CD4-positive, alpha-beta T cell treated with Interleukin-15 for 1 hour (primary cell): ENCODE measurements around the gene FBXO42.

ENCODE experiments used
- DNase-seq: peaks from one replicate; pipeline ENCODE4 v3.0.0-alpha.2; 2020

Gene FBXO42

DNA sequence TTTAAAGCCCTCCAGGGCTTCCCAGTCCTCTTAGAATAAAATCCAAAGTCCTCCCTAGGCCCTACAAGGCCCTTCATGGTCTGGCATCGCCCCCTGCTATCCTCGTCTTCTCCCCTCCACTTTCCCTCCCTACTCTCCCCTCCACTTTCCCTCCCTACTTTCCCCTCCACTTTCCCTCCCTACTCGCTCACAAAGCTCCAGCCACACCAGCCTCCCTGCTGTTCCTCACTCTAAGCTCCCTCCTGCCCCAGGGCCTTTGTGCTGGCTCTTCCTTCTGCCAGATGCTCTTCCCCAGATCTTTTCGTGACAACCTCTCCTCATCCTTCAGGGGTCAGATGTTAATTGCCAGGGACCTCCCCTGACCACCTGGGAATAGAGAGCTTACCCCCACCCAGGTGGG is 152.6 kb downstream of the FBXO42 start:
- DNase-seq: no peak

DNA sequence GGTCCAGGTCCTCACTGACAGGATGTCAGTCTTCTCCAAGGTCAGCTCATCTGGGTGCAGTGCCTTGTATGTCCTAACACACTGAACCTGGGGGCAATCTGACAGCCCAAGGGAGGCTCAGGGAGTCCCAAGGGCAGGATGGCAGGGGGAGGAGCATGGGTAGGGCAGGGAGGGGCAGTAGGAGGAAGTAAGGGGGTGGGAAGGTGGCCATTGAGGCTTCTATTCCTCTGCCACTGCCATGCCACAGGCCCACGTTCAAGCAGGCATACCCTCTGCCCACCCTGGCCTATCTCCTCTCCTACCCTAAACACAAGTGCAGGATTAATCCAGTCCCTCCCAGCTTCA is 153.2 kb downstream of the FBXO42 start:
- no peak for DNase-seq

DNA sequence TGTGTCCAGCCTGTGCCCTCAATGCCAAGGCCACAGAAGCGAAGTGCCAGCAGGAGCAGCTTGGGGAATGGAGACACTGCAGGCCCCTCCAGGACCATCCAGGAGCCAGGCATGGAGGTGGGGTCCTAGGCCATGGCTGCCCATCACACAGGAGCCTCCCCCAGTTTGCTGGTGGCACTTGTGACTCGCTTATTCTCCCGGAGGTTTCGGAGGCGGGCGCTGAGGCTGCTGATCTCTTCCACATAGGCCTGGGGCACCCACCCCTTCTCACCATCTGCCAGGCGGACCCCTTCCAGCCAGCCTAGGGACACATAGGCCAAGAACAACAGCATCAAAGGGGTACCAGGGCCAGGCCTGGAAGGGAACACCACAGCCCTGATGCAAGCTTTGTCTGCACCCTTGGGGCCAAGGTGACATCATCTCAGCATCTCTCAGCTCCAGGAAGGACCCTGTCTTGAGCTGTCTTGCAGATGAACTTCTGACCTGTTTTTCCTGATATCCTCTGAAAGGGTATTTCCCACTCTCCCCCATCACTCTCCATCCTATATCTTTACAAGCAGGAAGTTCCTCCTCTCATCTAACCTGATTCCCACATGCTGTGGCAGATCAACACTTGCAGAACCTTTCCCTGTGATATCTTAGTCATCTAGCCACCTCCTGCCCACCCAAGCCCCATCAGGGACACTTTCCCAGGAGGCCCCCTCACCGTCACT is 153.7 kb downstream of the FBXO42 start:
- DNase-seq: no peak

DNA sequence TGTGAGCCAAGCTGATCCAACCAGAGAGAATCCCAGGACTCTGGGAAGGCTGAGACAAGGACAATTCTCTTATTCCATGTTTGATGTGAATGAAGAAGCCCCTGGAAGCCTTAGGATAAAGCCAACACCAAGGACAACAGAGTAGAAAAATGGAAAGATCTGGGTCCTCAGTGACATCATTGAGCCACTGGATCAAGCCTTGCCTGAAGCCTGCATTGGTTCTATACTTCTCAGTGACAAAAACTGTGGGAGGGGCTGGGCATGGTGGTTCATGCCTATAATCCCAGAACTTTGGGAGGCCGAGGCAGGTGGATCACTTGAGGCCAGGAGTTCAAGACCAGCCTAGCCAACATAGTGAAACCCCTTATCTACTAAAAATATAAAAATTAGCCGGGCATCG is 155.4 kb downstream of the FBXO42 start:
- no peak for DNase-seq
